NCI-H345 treated with DMSO at 0.1 percent for 48 hours (cell line): ENCODE results near the gene GPC6.
"Not testable (repeated sequence)": the region's sequence is repeated elsewhere in the genome, so short reads cannot be mapped to it uniquely, and the experiment has no call there.

Experiments used
- DNase-seq: peaks from one replicate; lab custom pipeline; 2025; ENCODE audit not compliant: unreplicated experiment; lab: John Stamatoyannopoulos, UW

GPC6 gene

DNA sequence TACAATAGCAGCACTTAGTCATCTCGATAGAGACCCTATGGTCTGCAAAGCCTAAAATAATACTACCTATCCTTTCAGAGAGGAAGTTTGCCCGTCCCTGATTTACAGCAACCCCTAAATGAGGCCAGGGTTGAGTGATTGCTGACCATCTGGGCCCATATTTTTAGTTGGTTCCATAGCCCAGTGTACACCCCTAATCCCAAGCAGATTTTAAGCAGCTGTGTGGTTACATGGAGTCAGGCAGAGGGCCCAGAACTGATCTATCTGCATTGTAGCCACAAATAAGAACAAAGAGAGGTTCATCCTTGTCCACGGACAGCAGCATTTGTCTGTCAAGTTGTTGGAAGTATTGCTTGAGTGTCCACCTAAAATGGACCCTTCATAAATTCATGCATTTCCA is 1104.7 kb downstream of the GPC6 start:
- no peak for DNase-seq

DNA sequence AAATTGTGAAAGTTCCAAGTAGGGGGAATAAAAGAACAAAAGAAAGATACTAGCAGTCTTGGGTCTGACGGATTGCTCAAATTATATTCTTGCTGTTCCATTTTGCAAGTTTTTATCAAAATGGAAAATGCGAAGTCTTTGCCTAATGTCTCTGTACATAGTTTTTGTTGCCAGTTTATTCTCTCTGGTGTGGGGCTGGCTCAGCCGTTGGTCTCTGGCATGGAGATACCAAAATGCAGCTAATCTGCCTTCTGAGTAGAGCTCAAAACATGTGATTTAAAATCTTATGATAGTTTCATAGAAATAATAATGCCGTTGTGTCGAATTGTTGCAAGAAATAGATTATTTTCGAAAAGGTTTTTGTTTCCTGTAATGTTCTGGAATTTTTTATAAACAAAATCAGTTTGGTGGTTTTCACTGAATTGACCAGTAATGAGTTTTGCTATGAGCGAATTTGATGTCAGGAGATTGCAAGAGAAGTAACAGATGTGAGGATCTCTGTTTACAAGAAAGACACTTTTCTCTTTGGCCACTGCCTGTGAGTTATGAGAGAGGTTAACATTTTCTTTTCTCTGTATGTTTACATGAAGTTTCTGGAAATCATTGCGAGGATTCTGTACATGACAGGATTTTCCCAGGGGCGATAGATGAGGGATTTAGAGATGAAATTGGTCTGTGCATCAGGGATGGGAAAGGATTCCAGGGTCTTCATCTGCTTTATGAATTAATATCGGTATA is 1105.9 kb downstream of the GPC6 start:
- no peak for DNase-seq

DNA sequence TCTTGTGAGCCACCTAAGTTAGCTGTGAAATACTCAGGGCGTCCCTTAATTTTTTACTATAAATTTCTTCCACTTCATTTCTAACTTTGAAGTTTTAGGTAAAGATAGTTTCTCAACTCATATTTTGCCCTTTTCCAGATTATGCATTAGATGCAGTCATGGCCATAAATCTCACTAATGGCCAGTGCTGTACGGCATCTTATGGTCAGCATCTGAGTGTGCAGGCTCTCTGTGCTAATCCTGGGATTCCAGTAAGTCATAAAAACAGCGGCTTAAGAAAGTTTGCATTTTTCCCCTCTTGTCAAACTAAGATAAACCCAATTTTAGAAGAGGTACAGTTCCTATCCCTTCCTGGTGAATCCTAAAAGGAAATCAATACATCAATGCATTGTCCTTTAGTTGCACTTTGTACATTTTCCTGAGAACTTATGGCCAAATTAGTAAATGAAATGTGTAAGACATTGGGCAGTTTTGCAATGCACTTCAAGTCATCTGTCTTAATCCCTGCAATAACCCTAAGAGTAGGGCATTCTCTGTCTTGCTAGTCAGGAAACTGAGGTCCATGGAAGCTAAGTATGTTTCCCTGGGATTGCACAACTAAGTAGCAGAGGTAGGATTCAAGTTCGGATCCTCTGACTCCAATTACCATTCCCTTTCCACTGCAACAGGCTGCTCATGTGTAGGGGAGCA is 1106.7 kb downstream of the GPC6 start:
- DNase-seq = no peak

DNA sequence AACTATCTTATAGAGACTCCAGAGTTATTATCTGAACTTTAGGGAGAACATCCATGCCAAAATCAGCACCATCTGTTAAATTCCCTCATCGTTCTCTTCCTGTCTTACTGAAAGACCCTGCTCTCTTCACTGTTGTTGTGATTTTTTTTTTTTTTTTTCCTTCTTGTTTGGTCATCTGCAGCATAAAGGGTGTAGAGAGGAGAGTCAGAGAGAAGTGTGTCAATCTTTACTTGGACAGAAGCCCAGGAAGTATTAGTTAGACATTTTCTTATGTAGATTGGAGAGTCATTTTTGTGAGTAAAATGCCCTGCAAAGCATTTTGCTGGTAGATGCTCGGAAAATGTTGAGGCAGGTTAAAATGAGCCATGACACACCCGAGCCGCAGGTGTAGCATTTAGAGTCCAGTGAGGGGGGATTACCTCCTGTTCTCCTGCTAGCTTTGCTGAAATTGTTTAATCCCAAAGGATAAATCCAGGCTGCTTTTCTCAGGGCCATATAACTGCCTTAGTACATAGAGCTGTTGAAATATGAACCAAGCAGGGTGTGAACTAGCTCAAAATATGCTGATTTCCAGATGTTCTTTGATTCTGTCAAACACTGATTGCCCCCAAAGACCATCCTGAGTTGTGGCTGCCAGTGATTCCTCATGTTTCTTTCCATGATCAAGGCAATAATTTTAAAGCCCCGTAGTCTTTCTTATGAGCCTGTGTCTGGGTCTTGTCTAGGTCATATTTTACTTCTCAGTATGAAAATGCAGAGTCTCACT is 1109.3 kb downstream of the GPC6 start:
- DNase-seq = no peak

DNA sequence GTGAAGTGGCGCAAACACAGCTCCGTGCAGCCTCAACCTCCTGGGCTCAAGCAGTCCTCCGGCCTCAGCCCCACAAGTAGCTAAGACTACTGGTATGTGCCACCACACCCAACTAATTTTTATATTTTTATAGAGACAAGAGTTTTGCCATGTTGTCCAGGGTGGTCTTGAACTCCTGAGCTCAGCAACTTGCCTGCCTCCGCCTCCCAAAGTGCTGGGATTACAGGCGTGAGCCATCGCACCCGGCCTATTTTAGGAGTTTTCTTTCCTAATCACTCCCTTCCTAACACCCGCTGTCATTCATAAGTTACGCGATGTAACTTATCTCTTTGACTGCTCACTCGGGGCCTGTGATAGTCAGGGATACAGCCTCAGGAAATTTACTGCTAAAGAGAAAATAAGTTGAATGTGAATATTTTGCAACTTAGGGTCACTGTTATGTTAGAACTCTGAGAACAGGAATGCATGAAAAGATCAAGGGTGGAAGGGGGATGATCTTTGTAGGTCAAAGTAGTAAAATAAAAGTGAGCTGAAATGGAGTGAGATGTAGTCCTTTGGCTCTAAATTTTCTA is 1112.6 kb downstream of the GPC6 start:
- DNase-seq = no peak

- DNase-seq = no peak
Measured at GRCh38 chr13:94342436-94343242, 1116.0 kb downstream of the GPC6 start.

- DNase-seq = no peak
Measured at GRCh38 chr13:94343243-94343585, 1116.6 kb downstream of the GPC6 start.

DNA sequence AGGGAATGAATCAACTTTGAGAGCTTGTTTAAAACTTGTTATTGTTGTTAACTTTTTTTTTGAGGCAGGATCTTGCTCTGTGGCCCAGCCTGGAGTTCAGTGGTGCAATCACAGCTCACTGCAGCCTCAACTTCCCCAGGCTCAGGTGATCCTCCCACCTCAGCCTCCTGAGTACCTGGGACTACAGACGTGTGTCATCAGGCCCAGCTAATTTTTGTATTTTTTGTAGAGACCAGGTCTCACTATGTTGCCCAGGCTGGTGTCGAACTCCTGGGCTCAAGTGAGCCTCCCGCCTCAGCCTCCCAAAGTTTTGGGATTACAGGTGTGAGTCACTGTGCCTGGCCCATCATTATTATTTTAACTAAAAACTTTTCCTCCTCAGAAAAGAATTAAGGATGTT is 1117.1 kb downstream of the GPC6 start:
- not testable (repeated sequence) for DNase-seq

GRCh38 chr13:94344126-94344818 is 1117.7 kb downstream of the GPC6 start:
- DNase-seq = no peak

GRCh38 chr13:94345374-94346195 is 1119.0 kb downstream of the GPC6 start:
- peak; percentile 20 for DNase-seq

DNA sequence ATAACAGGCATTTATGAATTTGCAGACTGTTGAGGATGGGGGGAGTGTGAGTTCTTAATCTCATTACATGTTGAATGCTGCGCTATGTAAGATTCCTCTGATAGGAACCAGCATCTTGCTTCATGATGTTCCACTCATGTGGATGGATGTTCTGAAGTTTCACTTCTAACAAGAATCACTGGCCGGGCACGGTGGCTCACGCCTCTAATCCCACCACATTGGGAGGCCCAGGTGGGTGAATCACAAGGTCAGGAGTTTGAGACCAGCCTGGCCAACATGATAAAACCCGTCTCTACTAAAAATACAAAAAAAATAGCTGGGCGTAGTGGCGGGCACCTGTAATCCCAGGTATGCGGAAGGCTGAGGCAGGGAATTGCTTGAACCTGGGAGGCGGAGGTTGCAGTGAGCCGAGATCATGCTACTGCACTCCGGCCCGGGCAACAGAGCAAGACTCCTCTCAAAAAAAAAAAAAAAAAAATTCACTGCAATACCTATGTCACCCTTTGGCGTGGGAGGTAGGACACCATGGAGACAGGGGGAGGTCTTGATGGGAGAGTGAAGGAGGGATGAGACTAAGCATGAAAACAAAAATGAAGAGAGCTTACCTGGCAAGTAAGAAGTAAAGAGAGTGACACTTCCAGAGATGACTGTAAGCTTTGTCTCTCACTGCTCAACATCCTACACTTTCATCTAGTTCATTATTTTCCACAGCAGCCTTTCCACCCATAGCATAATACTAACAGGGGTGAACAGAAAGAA is 1119.8 kb downstream of the GPC6 start:
- no peak for DNase-seq

- DNase-seq = no peak
Measured at GRCh38 chr13:94351292-94351990, 1124.8 kb downstream of the GPC6 start.

DNA sequence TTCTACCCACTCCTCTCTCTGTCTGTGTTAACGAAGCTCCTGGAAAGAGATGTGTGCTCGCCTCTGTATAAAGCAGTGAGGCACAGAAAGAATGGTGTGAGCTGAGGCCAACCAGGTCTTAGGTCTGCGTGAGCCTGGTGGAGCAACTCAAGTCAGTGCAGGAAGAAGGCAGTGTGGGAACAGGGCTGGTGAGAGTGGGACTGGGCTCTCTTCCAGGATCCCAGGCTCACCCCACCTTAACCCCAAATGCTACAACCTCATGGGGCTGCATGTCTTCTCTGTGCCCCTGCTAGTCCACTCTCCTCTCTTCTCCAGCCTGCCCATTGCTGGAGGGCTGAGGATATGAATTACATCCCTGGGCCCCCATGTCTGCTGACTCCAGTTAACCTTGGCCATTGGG is 1125.5 kb downstream of the GPC6 start:
- DNase-seq = no peak

DNA sequence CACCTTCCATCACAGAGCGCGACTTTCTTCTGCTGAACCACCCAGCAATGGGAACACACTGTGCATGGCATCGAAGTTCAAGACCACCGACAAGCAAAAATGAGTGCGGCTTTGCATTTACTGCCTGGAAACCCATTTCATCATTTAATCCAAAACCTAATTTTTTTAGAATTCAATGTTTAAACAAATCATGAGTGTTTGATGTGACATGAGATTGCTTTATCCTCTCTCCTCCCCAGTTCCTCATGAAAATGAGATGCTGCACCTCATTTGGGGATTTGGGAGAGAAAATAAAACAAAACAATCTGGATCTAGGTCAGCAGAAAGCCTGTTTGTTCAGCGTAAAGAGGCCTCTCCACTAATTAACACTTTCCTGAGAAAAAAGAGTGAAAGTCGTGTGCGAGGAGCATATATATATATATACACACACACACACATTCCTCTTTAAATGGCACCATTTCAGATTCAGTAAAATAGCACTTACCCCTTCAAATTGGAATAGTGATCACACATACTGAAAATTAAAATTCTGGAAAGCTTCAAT is 1126.6 kb downstream of the GPC6 start:
- DNase-seq = no peak

DNA sequence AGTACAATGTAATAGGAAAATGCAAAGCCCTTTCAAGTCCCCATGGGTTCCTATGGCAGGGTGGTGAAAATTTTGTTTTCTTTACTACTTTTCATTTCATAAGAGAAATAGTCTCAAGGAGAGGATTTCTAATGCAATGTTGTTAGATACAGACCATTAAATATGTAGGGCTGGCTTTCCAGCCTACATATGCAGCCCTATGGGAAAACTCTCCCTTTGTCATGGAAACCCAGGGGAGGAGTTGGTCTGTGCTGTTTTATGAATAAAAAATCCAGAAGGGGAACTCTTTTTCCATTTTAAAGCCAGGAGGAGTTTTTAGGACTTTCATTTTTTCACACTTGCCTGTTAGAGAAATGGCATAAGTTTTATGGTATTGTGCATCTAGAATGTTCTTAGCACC is 1133.3 kb downstream of the GPC6 start:
- DNase-seq = no peak

DNA sequence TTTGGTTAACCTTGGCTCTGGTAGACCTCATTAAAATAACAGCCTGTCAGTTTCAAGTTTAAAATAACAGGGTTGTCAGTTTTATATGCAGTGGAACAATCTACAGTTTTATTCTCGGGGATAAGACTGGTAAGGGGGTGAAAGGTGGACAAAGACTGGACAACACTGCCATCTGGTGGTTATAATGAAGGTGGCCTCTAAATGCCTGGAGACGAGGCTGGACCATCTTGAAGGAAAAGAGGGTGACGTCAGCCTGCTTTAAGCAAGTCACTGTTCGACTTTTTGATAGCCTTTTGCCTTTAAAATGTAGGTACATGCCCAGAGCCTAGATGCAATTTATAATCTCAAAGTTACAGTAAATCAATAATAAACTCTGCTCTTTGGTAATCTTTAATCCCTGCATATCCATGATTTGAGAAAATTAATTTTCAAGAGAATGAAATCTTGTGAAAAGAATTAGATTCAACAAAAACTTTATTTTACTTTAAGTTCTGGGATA is 1135.9 kb downstream of the GPC6 start:
- DNase-seq = peak; percentile 71

- no peak for DNase-seq
Measured at GRCh38 chr13:94366677-94367076, 1140.1 kb downstream of the GPC6 start.

DNA sequence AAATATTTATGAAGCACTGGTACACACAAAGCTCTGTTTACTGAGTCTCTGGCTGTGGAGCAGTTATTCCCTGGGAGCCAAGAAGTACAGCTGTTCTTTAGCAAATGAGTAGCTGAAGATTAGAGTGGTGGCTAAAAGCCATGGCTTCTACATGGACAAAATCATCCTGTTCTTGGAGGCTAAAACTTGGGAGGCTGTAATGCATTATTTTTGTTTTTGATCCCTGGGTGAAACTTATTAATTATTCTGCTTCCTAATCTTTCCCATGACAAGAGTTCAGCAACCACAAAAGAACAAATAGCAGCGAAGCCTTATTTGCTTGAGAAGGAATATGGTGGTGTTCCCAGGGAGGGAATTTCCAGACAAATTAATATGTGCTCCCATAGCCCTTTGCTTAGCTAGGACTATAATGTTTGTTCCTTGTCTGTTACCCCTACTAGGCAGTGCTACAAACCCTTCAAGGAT is 1143.4 kb downstream of the GPC6 start:
- DNase-seq = no peak
